IMR-90 (cell line): ENCODE data around the gene ADGRF3. TPM values are rescaled to one million over a fixed set of nuclear protein-coding genes. Genes with fewer than 3 reads are reported as not detected.

Experiments used
- ATAC-seq: fragments of 200-7000 bp; cut with Tn5 transposase; 2 replicates; pipeline ENCODE4 v1.9.1; 2020; ENCODE audit warnings: low read depth, mild to moderate bottlenecking, moderate library complexity
- BruUV-seq: library from RNA; stranded (reverse); fragments of 400-500 nt; replicated peaks from 2 replicates; lab custom pipeline; 2021; lab: Mats Ljungman, UMichigan
- CTCF ChIA-PET: fragments of 300-600 bp; formaldehyde crosslinking; extraction: SDS; loops from one replicate; lab custom pipeline; 2021; ENCODE audit warnings: antibody characterized with exemption; lab: Yijun Ruan, JAX
- POLR2A ChIA-PET: fragments of 300-600 bp; sonication (Branson Sonifier 250); formaldehyde crosslinking; loops from one replicate; lab custom pipeline; 2022; ENCODE audit warnings: antibody characterized with exemption; ENCODE audit not compliant: unreplicated experiment; lab: Charles Lee
- DNase-seq: peaks from one replicate; pipeline ENCODE4 v3.0.0; 2013
- H2AFZ ChIP-seq: replicated peaks from 2 replicates; pipeline ENCODE3; 2013; ENCODE audit warnings: low read length, mild to moderate bottlenecking; ENCODE audit not compliant: poor library complexity
- H2AK5ac ChIP-seq: 2 replicates; pipeline ENCODE4 v1.6.1; 2013; ENCODE audit warnings: low read depth, low read length, inconsistent platforms
- H2AK9ac ChIP-seq: replicated peaks from 2 replicates; pipeline ENCODE3; 2013; ENCODE audit warnings: mild to moderate bottlenecking, low read depth, low read length, moderate library complexity; ENCODE audit not compliant: poor library complexity
- H2BK120ac ChIP-seq: 2 replicates; pipeline ENCODE4 v1.6.1; 2013; ENCODE audit warnings: low read depth, low read length, inconsistent platforms
- H2BK15ac ChIP-seq: 3 replicates; pipeline ENCODE4 v1.6.1; 2013; ENCODE audit warnings: low read depth, low read length, inconsistent platforms
- H2BK20ac ChIP-seq: 2 replicates; pipeline ENCODE4 v1.6.1; 2013; ENCODE audit warnings: low read depth, mild to moderate bottlenecking, inconsistent platforms, low read length, moderate library complexity
- H2BK5ac ChIP-seq: 2 replicates; pipeline ENCODE4 v1.6.1; 2013; ENCODE audit warnings: mild to moderate bottlenecking, low read depth, low read length, inconsistent platforms; ENCODE audit not compliant: poor library complexity, severe bottlenecking
- H3K14ac ChIP-seq: replicated peaks from 2 replicates; pipeline ENCODE4 v1.6.1; 2013; ENCODE audit warnings: low read depth, low read length, inconsistent platforms
- H3K18ac ChIP-seq: 2 replicates; pipeline ENCODE4 v1.6.1; 2013; ENCODE audit warnings: low read depth, low read length, control low read depth
- H3K23ac ChIP-seq: 2 replicates; pipeline ENCODE4 v1.6.1; 2013; ENCODE audit warnings: low read depth, low read length, inconsistent platforms
- H3K27ac ChIP-seq: 2 replicates; pipeline ENCODE4 v1.5.1; 2013; ENCODE audit warnings: mild to moderate bottlenecking, control low read depth, low read length; ENCODE audit not compliant: insufficient read depth
- H3K27me3 ChIP-seq: 2 replicates; pipeline ENCODE4 v1.6.1; 2013; ENCODE audit warnings: low read length; ENCODE audit not compliant: control insufficient read depth, insufficient read depth
- H3K36me3 ChIP-seq: 2 replicates; pipeline ENCODE4 v1.6.1; 2013; ENCODE audit warnings: low read length, mixed read lengths; ENCODE audit not compliant: control insufficient read depth, insufficient read depth
- H3K4ac ChIP-seq: 2 replicates; pipeline ENCODE4 v1.6.1; 2013; ENCODE audit warnings: low read depth, low read length, inconsistent platforms
- H3K4me1 ChIP-seq: 2 replicates; pipeline ENCODE4 v1.6.1; 2013; ENCODE audit warnings: low read length, mixed read lengths; ENCODE audit not compliant: control insufficient read depth, insufficient read depth
- H3K4me2 ChIP-seq: 2 replicates; pipeline ENCODE4 v1.6.1; 2013; ENCODE audit warnings: low read depth, mild to moderate bottlenecking, control low read depth, low read length, moderate library complexity
- H3K4me3 ChIP-seq: 2 replicates; pipeline ENCODE4 v1.5.1; 2013; ENCODE audit warnings: low read depth, mild to moderate bottlenecking, control low read depth, low read length, moderate library complexity; ENCODE audit not compliant: insufficient read depth
- H3K56ac ChIP-seq: 2 replicates; pipeline ENCODE4 v1.6.1; 2013; ENCODE audit warnings: low read length, inconsistent platforms; ENCODE audit not compliant: insufficient read depth; ENCODE audit errors: extremely low read depth
- H3K79me1 ChIP-seq, 2 experiments: 2 replicates each; pipeline ENCODE4 v1.6.1; 2013; ENCODE audit warnings: low read length in 2 of 2, inconsistent platforms in 1 of 2, low read depth in 1 of 2
- H3K9ac ChIP-seq: 2 replicates; pipeline ENCODE4 v1.6.1; 2013; ENCODE audit warnings: low read depth, low read length, control low read depth
- H3K9me1 ChIP-seq: 2 replicates; pipeline ENCODE4 v1.6.1; 2013; ENCODE audit warnings: low read length, inconsistent platforms; ENCODE audit not compliant: insufficient read depth
- H3K9me3 ChIP-seq: 2 replicates; pipeline ENCODE4 v1.6.1; 2013; ENCODE audit warnings: low read length; ENCODE audit not compliant: control insufficient read depth, insufficient read depth
- H4K20me1 ChIP-seq: 2 replicates; pipeline ENCODE4 v1.6.1; 2013; ENCODE audit warnings: low read length, inconsistent platforms; ENCODE audit not compliant: insufficient read depth
- H4K5ac ChIP-seq: 2 replicates; pipeline ENCODE4 v1.6.1; 2013; ENCODE audit warnings: mild to moderate bottlenecking, low read depth, low read length, control low read depth
- H4K8ac ChIP-seq, 2 experiments: 2 replicates each; pipeline ENCODE4 v1.6.1; 2013; ENCODE audit warnings: low read depth in 2 of 2, low read length in 2 of 2, control low read depth in 1 of 2, inconsistent platforms in 1 of 2
- H4K91ac ChIP-seq: 2 replicates; pipeline ENCODE4 v1.6.1; 2013; ENCODE audit warnings: low read depth, low read length, inconsistent platforms; ENCODE audit not compliant: insufficient read depth
- BHLHE40 ChIP-seq: fragments of 150-350 bp; IDR thresholded peaks from 2 replicates; pipeline ENCODE4 v1.6.1; 2016; ENCODE audit warnings: mild to moderate bottlenecking, low read depth, low read length
- CEBPB ChIP-seq: IDR thresholded peaks from 2 replicates; pipeline ENCODE4 v1.6.1; 2012; ENCODE audit warnings: low read depth, low read length, improper control_type of control experiment
- CHD1 ChIP-seq: IDR thresholded peaks from 2 replicates; pipeline ENCODE4 v1.6.1; 2012; ENCODE audit warnings: low read depth, low read length, improper control_type of control experiment
- CTCF ChIP-seq: conservative IDR thresholded peaks from 2 replicates; pipeline ENCODE4 v1.5.1; 2012; ENCODE audit warnings: mild to moderate bottlenecking, low read depth, low read length, improper control_type of control experiment
- ELK1 ChIP-seq: fragments of 150-350 bp; IDR thresholded peaks from 2 replicates; pipeline ENCODE4 v1.6.1; 2016; ENCODE audit warnings: low read depth, mild to moderate bottlenecking, low read length, moderate library complexity, borderline replicate concordance
- FOS ChIP-seq: fragments of 150-350 bp; IDR thresholded peaks from 2 replicates; pipeline ENCODE4 v1.6.1; 2016; ENCODE audit warnings: low read depth, low read length
- MAFK ChIP-seq: IDR thresholded peaks from 2 replicates; pipeline ENCODE4 v1.6.1; 2012; ENCODE audit warnings: low read depth, low read length, improper control_type of control experiment
- MAZ ChIP-seq: IDR thresholded peaks from 2 replicates; pipeline ENCODE4 v1.6.1; 2012; ENCODE audit warnings: low read depth, mild to moderate bottlenecking, low read length, improper control_type of control experiment, moderate library complexity, borderline replicate concordance
- MXI1 ChIP-seq: IDR thresholded peaks from 2 replicates; pipeline ENCODE4 v1.6.1; 2012; ENCODE audit warnings: low read depth, mild to moderate bottlenecking, low read length, moderate library complexity, borderline replicate concordance
- NFE2L2 ChIP-seq: fragments of 150-350 bp; IDR thresholded peaks from 2 replicates; pipeline ENCODE4 v1.6.1; 2016; ENCODE audit warnings: low read depth, mild to moderate bottlenecking, low read length
- POLR2A ChIP-seq: IDR thresholded peaks from 2 replicates; pipeline ENCODE4 v1.6.1; 2012; ENCODE audit warnings: mild to moderate bottlenecking, low read depth, low read length
- RAD21 ChIP-seq: IDR thresholded peaks from 2 replicates; pipeline ENCODE4 v1.6.1; 2012; ENCODE audit warnings: low read length, improper control_type of control experiment
- RCOR1 ChIP-seq: IDR thresholded peaks from 2 replicates; pipeline ENCODE4 v1.6.1; 2012; ENCODE audit warnings: mild to moderate bottlenecking, low read length, improper control_type of control experiment; ENCODE audit not compliant: insufficient replicate concordance
- RFX5 ChIP-seq: IDR thresholded peaks from 2 replicates; pipeline ENCODE4 v1.8.0; 2012; ENCODE audit warnings: low read depth, mild to moderate bottlenecking, low read length, moderate library complexity
- SMC3 ChIP-seq: fragments of 150-350 bp; IDR thresholded peaks from 2 replicates; pipeline ENCODE4 v1.6.1; 2016; ENCODE audit warnings: low read depth, mild to moderate bottlenecking, antibody characterized with exemption, low read length, moderate library complexity
- USF2 ChIP-seq: fragments of 150-350 bp; IDR thresholded peaks from 2 replicates; pipeline ENCODE4 v1.6.1; 2017; ENCODE audit warnings: mild to moderate bottlenecking, antibody characterized with exemption, low read length, low read depth
- WGBS, 2 experiments: methylation state at CpG; one replicate each; pipeline versions ENCODE4 v1.1.5 to v1.1.7; 2013; ENCODE audit warnings: missing lambda C conversion rate in 2 of 2; ENCODE audit not compliant: insufficient read length in 1 of 2; ENCODE audit errors: extremely low coverage in 2 of 2; 5-methylcytosine and 5-hydroxymethylcytosine counted together
- dilution Hi-C: fragments of 300-500 bp; cut with HindIII; formaldehyde crosslinking; loops from one replicate; pipeline ENCODE4 v1.14.3; 2018; ENCODE audit warnings: low sequenced_read_pairs; ENCODE audit not compliant: unreplicated experiment
- in situ Hi-C: fragments of 300-500 bp; cut with MboI; formaldehyde crosslinking; loops from 3 replicates; pipeline ENCODE4 v1.14.3; 2019; ENCODE audit warnings: low sequenced_read_pairs, inconsistent platforms, mixed read lengths
- intact Hi-C: fragments of 100-400 bp; cut with micrococcal nuclease; formaldehyde crosslinking; loops from 2 replicates; pipeline ENCODE4 v1.10.0; 2022
- polyA plus RNA-seq, 3 experiments: library from polyadenylated mRNA; depleted of rRNA; stranded (reverse); fragments of >200 nt; gene quantifications; 2 replicates each; pipeline ENCODE4 v1.2.3, GENCODE V29; 2012; ENCODE audit warnings: low replicate concordance in 1 of 3
- total RNA-seq: library from RNA; depleted of rRNA; stranded (reverse); fragments of >200 nt; gene quantifications from 2 replicates; pipeline ENCODE4 v1.2.3, GENCODE V29; 2012

ADGRF3 gene
- total and polyA plus RNA-seq, 2 of the 4 experiments (the other 2 are of a cell fraction): 0.15 TPM; not detected in 1

GRCh38 chr2:26290001-26290400, 56.6 kb downstream of the ADGRF3 start:
- Histone ChIP-seq H3K4me2 (no peak overlapping the region), H3K18ac (no peak overlapping the region), H4K20me1 (no peaks in the 10 kb centered on the region), H3K36me3 (peaks cover 13% of the 10 kb centered on the region), H4K5ac (no peak overlapping the region), H3K79me1 (no peaks in the 10 kb centered on the region), H3K27me3 (no peaks in the 10 kb centered on the region), H3K9me3 (no peaks in the 10 kb centered on the region), H2BK20ac (no peak overlapping the region), H3K27ac (no peak overlapping the region), H4K91ac (no peak overlapping the region), H3K9me1 (peaks cover 2% of the 10 kb centered on the region; the same call in 1 of the 2 replicates), H3K4me3 (no peak overlapping the region), H2AK5ac (no peak overlapping the region), H2BK5ac (no peak overlapping the region), H3K4me1 (no peaks in the 10 kb centered on the region), H4K8ac (no peak overlapping the region), H3K56ac (no peak overlapping the region), H3K23ac (no peak overlapping the region), H2BK15ac (no peak overlapping the region), H2BK120ac (no peak overlapping the region), H3K4ac (no peak overlapping the region), H2AK9ac (no peak overlapping the region), H3K14ac (no peak overlapping the region), H3K9ac (no peak overlapping the region), H2AFZ (no peak overlapping the region)
- ChIA-PET CTCF (no interaction called here), POLR2A (no interaction called here)
- DNase-seq: no peak
- TF ChIP-seq FOS (no peak), RFX5 (no peak), CTCF (no peak), MAFK (no peak), NFE2L2 (no peak), RAD21 (no peak), MAZ (no peak), RCOR1 (no peak), SMC3 (no peak), MXI1 (no peak), CEBPB (no peak), CHD1 (no peak), BHLHE40 (no peak), ELK1 (no peak), USF2 (no peak), POLR2A (no peak)
- no TSS peak for BruUV-seq
- intact Hi-C loops (no loop called here), in situ Hi-C loops (no loop called here), dilution Hi-C loops (no loop called here)
- no CpG with 5 or more reads among the region's 1 CpG for whole genome bisulfite sequencing, 2 experiments
- no peak for ATAC-seq
